ENCODE results near the gene CDYL2. TPM values are rescaled to one million over a fixed set of nuclear protein-coding genes. Genes with fewer than 3 reads are reported as not detected.
"Not testable (repeated sequence)": the region's sequence is repeated elsewhere in the genome, so short reads cannot be mapped to it uniquely, and the experiment has no call there.

The CDYL2 gene
- total RNA-seq, 2 donors from 2014 or later = 35.9 to 44.3 TPM

DNA sequence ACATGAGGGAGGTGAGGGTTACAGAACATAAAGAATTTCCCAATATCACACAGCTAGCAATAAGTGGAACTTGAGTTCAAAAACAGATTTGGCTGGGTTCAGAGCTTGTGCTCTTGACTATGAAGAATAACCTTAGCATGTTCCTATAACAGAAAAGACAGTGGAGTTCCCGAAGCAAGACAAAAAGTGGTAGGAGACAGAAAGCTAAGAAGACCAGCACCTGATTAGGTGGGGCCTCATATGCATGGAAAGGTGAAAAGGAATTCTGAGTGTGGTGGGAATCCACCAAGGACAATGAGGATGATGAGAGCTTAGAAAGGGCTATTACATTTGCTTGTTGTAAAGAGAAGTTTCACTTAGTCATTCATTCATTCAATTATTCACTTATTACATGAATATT is 26.6 kb upstream of the CDYL2 start:
- H3K27me3 Mint-ChIP-seq (ENCODE audit: low read depth) = peaks cover 44% of the 10 kb centered on the region
- DNase-seq (no peak), ATAC-seq (replicated peaks in 1 of 2) (no peak)
- no peaks in the 10 kb centered on the region for H3K9me3 Mint-ChIP-seq
- no peak overlapping the region for H3K27ac Mint-ChIP-seq
- H3K36me3 Mint-ChIP-seq (ENCODE audit: insufficient read depth in 2 of 2) = no peaks in the 10 kb centered on the region
- H3K4me3 Mint-ChIP-seq = no peak overlapping the region
- no peaks in the 10 kb centered on the region for H3K4me1 Mint-ChIP-seq (ENCODE audit: low read depth)

DNA sequence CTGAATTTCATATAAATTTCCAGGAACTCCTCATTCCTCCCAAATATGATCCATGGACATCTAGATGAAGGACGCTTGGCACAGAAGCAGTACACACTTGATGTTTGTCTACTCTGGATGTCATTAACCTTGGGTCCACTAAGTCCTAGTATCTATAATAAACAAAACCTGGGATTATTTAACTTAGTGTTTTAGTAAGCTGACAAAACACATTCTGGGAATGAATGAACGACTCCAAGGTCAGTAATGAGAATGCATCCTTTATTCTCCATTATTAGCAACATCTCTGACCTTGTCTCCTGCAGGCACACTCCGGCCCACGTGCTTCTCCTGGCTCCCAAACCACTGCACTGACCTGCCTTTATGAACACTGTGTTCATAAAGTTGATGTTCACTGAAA is 24.1 kb upstream of the CDYL2 start:
- H3K4me3 Mint-ChIP-seq = no peak overlapping the region
- no peak overlapping the region for H3K27ac Mint-ChIP-seq
- ATAC-seq (replicated peaks in 1 of 2) (no peak), DNase-seq (no peak)
- no peaks in the 10 kb centered on the region for H3K9me3 Mint-ChIP-seq
- H3K4me1 Mint-ChIP-seq (ENCODE audit: low read depth) = peaks cover 5% of the 10 kb centered on the region
- peaks cover 21% of the 10 kb centered on the region for H3K27me3 Mint-ChIP-seq (ENCODE audit: low read depth)
- no peaks in the 10 kb centered on the region for H3K36me3 Mint-ChIP-seq (ENCODE audit: insufficient read depth in 2 of 2)

DNA sequence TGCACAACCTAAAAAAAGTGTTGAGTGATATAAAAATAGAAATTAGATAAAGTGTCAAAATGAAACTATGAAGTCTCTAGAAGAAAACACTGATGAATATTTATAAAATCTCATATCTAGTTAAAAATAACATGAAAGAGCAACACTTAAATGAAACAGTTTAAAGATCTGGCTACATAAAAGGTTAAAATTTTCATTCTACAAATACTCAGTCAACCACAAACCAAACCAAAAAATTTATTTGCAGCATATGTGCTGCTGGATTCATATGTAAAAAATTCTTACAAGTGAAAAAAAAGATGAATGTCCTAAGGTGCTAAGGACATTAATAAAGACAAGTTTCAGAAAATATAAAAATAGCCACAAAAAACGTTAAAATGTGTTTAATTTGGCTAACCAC is 22.6 kb upstream of the CDYL2 start:
- H3K9me3 Mint-ChIP-seq = no peaks in the 10 kb centered on the region
- ATAC-seq (replicated peaks in 1 of 2) = no peak
- peaks cover 5% of the 10 kb centered on the region for H3K4me1 Mint-ChIP-seq (ENCODE audit: low read depth)
- H3K27me3 Mint-ChIP-seq (ENCODE audit: low read depth) = peaks cover 15% of the 10 kb centered on the region
- H3K4me3 Mint-ChIP-seq = no peak overlapping the region
- H3K27ac Mint-ChIP-seq = no peak overlapping the region
- H3K36me3 Mint-ChIP-seq (ENCODE audit: insufficient read depth in 2 of 2) = no peaks in the 10 kb centered on the region
- no peak for DNase-seq

DNA sequence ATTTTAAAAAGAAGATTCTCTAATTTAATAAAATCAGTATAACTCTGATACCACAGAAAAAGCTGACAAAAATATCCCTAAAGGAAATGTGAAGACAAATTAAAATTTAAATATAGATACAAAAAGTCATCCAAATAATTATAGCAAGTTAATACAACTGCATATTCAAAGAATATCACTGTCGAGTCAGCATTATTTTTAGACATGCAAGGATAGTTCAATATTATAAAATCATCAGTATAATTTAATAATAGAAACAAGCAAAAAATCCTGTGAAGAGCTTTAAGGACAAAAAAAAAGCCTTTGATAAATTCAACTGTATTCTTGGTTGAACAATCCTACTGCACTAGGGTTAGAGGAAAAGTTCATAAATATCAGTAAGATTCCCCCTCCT is 21.0 kb upstream of the CDYL2 start:
- H3K27ac Mint-ChIP-seq = no peak overlapping the region

DNA sequence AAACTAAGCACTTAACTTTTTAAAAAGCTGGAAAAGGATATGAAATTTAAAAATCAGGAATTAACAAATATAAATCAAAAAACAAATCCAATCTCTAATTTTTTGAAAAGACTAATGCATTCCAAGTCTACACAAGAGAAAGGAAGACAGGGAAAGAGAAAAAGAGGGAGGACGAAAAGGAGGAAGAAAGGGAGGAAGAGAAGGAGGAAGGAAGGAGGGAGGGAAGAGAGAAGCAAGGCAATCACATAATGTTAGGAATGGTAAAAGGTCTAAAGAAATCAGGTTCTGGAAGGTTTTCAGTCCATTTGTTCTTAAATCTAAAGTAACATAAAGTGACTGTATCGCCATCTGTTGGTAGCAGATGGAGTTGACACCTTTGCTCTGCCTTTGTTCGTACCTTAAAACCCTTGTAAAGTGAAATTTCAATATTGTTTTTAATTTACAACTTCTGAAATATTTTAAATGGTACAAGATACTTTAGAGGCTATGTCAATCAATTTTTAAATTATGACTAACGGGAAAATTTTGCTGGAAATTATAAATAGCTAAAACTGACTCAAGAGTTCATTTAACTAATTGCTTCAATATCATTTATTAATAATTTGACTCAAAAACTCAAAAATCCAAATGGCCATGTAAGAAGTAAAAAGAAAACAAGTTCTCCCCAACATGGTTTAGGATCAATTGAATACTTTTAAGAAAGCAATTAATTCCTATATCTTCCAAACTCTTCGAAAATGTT is 20.4 kb upstream of the CDYL2 start:
- peak; percentile 37 to 42 for DNase-seq
- Mint-ChIP-seq H3K9me3 (no peaks in the 10 kb centered on the region), H3K36me3 (ENCODE audit: insufficient read depth in 2 of 2) (no peaks in the 10 kb centered on the region), H3K4me3 (no peak overlapping the region), H3K4me1 (ENCODE audit: low read depth) (peaks cover 5% of the 10 kb centered on the region), H3K27me3 (ENCODE audit: low read depth) (no peaks in the 10 kb centered on the region), H3K27ac (no peak overlapping the region)
- ATAC-seq (replicated peaks in 1 of 2) = no peak

More for the DNA sequence above, 21.0 kb upstream of the CDYL2 start:
- no peaks in the 10 kb centered on the region for H3K36me3 Mint-ChIP-seq (ENCODE audit: insufficient read depth in 2 of 2)
- H3K9me3 Mint-ChIP-seq = no peaks in the 10 kb centered on the region
- DNase-seq = no peak
- no peak for ATAC-seq (replicated peaks in 1 of 2)
- H3K4me3 Mint-ChIP-seq = no peak overlapping the region
- H3K27me3 Mint-ChIP-seq (ENCODE audit: low read depth) = peaks cover 2% of the 10 kb centered on the region
- peaks cover 5% of the 10 kb centered on the region for H3K4me1 Mint-ChIP-seq (ENCODE audit: low read depth)

- Mint-ChIP-seq H3K9me3 (no peaks in the 10 kb centered on the region), H3K27me3 (ENCODE audit: low read depth) (no peaks in the 10 kb centered on the region), H3K4me1 (ENCODE audit: low read depth) (peaks cover 5% of the 10 kb centered on the region), H3K27ac (no peak overlapping the region), H3K36me3 (ENCODE audit: insufficient read depth in 2 of 2) (no peaks in the 10 kb centered on the region), H3K4me3 (no peak overlapping the region)
- ATAC-seq (replicated peaks in 1 of 2) (no peak), DNase-seq (no peak)
These were observed 15.6 kb upstream of the CDYL2 start for GRCh38 chr16:80819988-80820387.

GRCh38 chr16:80816356-80816755 is 12.0 kb upstream of the CDYL2 start:
- H3K4me1 Mint-ChIP-seq (ENCODE audit: low read depth) = no peaks in the 10 kb centered on the region
- DNase-seq (no peak), ATAC-seq (replicated peaks in 1 of 2) (no peak)
- no peak overlapping the region for H3K4me3 Mint-ChIP-seq
- H3K27me3 Mint-ChIP-seq (ENCODE audit: low read depth) = no peaks in the 10 kb centered on the region
- H3K9me3 Mint-ChIP-seq = peaks cover 0 to 5% of the 10 kb centered on the region in 2 donors
- no peaks in the 10 kb centered on the region for H3K36me3 Mint-ChIP-seq (ENCODE audit: insufficient read depth in 2 of 2)
- H3K27ac Mint-ChIP-seq = no peak overlapping the region

- not testable (repeated sequence) for H3K4me3 Mint-ChIP-seq; H3K4me1 Mint-ChIP-seq (ENCODE audit: low read depth); H3K9me3 Mint-ChIP-seq; DNase-seq; H3K36me3 Mint-ChIP-seq (ENCODE audit: insufficient read depth in 2 of 2); H3K27me3 Mint-ChIP-seq (ENCODE audit: low read depth); H3K27ac Mint-ChIP-seq; ATAC-seq (replicated peaks in 1 of 2)
These were observed 10.9 kb upstream of the CDYL2 start for GRCh38 chr16:80815278-80815677.

DNA sequence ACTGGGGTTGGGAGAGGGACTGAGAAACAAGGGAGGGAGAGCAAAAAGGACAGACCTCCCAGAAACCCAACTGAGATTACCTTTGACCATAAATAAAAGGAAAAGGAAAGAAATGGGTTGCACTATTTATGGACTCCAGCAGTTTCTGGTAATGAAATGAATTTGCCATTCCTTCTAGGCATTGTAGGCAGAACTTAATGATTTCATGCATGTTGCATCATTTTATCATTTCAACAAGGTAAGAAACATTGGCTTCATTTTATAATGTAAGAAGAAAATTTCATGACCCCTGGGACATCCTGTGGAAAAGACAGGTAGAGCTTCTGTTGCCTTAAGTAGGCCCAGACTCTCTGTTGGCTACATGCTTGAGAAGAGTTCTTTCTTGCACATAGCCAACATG is 8.2 kb upstream of the CDYL2 start:
- no peaks in the 10 kb centered on the region for H3K27me3 Mint-ChIP-seq (ENCODE audit: low read depth)
- peaks cover 0 to under 1% of the 10 kb centered on the region in 2 donors for H3K36me3 Mint-ChIP-seq (ENCODE audit: insufficient read depth in 2 of 2)
- no peak overlapping the region for H3K27ac Mint-ChIP-seq
- DNase-seq = no peak
- H3K4me1 Mint-ChIP-seq (ENCODE audit: low read depth) = no peaks in the 10 kb centered on the region
- H3K9me3 Mint-ChIP-seq = peaks cover 1 to 5% of the 10 kb centered on the region in 2 donors
- no peak for ATAC-seq (replicated peaks in 1 of 2)
- no peak overlapping the region for H3K4me3 Mint-ChIP-seq

DNA sequence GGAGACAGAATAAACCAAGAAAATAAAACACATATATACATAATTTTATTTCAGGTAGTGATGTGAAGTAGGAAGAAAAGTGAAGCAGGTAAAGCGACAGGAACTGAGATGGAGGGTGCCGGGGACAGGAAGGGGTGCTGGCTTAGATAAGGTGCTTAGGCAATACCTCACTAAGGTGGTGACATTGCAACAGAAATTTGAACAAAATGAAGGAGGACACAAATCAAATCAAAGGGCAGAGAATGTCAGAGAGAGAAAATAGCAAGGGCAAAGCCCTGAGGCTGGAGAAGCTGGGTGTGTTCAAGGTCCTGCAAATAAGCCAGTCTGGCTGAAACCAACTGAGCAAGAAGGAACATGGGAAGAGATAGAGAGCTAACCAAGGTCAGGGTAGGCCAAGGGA is 5.0 kb upstream of the CDYL2 start:
- H3K27me3 Mint-ChIP-seq (ENCODE audit: low read depth) = no peaks in the 10 kb centered on the region
- H3K4me3 Mint-ChIP-seq = no peak overlapping the region
- H3K36me3 Mint-ChIP-seq (ENCODE audit: insufficient read depth in 2 of 2) = peaks cover 0 to 2% of the 10 kb centered on the region in 2 donors
- no peak overlapping the region for H3K27ac Mint-ChIP-seq
- no peak for ATAC-seq (replicated peaks in 1 of 2)
- H3K4me1 Mint-ChIP-seq (ENCODE audit: low read depth) = peaks cover 18% of the 10 kb centered on the region
- peaks cover 3 to 6% of the 10 kb centered on the region in 2 donors for H3K9me3 Mint-ChIP-seq
- no peak for DNase-seq

DNA sequence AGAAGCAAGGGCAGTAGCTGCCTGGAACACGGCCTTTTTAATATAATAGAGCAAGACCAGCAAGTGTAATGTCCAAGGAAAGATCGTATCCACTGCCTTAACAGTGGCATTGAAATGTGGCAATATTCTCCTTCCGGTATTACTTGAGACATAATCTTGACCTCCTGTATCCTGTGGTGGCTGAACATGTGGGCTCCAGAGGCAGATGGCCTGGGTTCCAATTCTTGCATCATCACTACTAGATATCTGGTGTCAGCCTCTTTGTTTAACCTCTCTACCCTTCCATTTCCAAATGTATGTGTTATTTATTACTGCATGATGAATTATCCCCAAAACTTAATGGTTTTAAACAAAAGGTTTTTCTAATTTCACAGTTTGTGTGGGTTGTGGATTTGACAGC is 3.5 kb upstream of the CDYL2 start:
- ATAC-seq (replicated peaks in 1 of 2) (no peak), DNase-seq (no peak)
- Mint-ChIP-seq H3K4me3 (no peak overlapping the region), H3K4me1 (ENCODE audit: low read depth) (peaks cover 21% of the 10 kb centered on the region), H3K36me3 (ENCODE audit: insufficient read depth in 2 of 2) (peaks cover 0 to 6% of the 10 kb centered on the region in 2 donors), H3K27me3 (ENCODE audit: low read depth) (no peaks in the 10 kb centered on the region), H3K9me3 (peaks cover 3 to 6% of the 10 kb centered on the region in 2 donors), H3K27ac (no peak overlapping the region)

DNA sequence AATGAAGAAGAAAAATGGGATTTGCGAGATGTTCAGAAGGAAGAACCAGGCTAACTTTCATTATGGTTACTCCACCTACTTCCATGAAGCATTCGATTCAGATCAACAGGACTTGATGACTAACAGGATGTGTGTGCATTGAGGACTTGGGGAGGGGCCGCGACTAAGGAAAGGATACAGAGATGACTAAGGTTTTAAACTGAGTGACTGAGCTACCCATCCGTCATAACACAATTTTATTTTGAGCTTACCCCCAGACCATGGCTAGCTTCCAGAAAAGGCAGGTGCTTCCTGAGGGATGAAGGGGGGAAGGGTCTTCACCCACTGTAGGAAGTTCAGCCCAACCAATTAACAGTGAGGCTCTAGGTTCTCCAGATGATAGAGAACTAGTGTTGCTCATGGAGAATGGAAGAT is 2.5 kb upstream of the CDYL2 start:
- Mint-ChIP-seq H3K36me3 (ENCODE audit: insufficient read depth in 2 of 2) (peaks cover 6 to 8% of the 10 kb centered on the region in 2 donors), H3K27ac (peak overlapping the region; percentile 61), H3K27me3 (ENCODE audit: low read depth) (no peaks in the 10 kb centered on the region), H3K4me1 (ENCODE audit: low read depth) (peaks cover 30% of the 10 kb centered on the region), H3K4me3 (peak overlapping the region; percentile 7 to 76), H3K9me3 (peaks cover 3 to 5% of the 10 kb centered on the region in 2 donors)
- peak; percentile 71 to 81 for DNase-seq
- peak; percentile 75 to 77 for ATAC-seq (replicated peaks in 1 of 2)

DNA sequence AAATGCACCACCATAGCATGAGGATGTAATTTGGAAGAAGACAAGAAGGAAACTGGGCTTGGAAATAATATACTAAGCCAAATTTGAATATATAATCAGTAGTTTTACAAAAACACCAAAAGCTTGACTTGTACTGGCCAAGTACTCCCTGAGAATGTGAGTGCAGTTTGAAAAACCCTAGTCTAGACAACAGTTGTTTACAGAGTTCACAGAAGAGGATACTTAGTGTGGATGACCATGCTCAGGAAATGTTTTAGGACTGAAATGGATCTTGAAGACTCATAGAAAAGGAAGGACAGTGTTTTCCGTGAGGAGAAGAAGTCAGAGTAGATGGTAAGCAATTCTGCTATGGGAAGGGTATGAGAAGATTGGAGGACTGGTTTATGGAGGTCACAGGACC is 1.9 kb upstream of the CDYL2 start:
- Mint-ChIP-seq H3K36me3 (ENCODE audit: insufficient read depth in 2 of 2) (peaks cover 6 to 8% of the 10 kb centered on the region in 2 donors), H3K4me1 (ENCODE audit: low read depth) (peaks cover 33% of the 10 kb centered on the region), H3K27ac (peak overlapping the region; percentile 61), H3K27me3 (ENCODE audit: low read depth) (no peaks in the 10 kb centered on the region), H3K9me3 (peaks cover 1 to 3% of the 10 kb centered on the region in 2 donors), H3K4me3 (peak overlapping the region; percentile 7 to 76)
- ATAC-seq (replicated peaks in 1 of 2) (no peak), DNase-seq (no peak)

- Mint-ChIP-seq H3K4me3 (peak overlapping the region; percentile 95 to 97), H3K4me1 (ENCODE audit: low read depth) (peaks cover 43% of the 10 kb centered on the region)
These were observed 307 bp downstream of the CDYL2 start for GRCh38 chr16:80804056-80804525.

More at GRCh38 chr16:80804056-80804525, 307 bp downstream of the CDYL2 start:
- Mint-ChIP-seq H3K36me3 (ENCODE audit: insufficient read depth in 2 of 2) (peaks cover 6 to 8% of the 10 kb centered on the region in 2 donors), H3K27me3 (ENCODE audit: low read depth) (no peaks in the 10 kb centered on the region), H3K27ac (peak overlapping the region; percentile 81), H3K9me3 (peaks cover 1 to 3% of the 10 kb centered on the region in 2 donors)
- peak; percentile 58 to 63 for ATAC-seq (replicated peaks in 1 of 2)
- DNase-seq = peak; percentile 73 to 75

Measured in activated T-cell treated with anti-CD3 and anti-CD28 coated beads, Interleukin-2, amount 50 U/mL, for 72 hours (primary cell).